Astrocyte (in vitro differentiated cells and primary cell): Measurements from ENCODE around the gene KMT5C.

ENCODE experiments used
- EZH2 ChIP-seq: IDR thresholded peaks from 2 replicates; pipeline ENCODE4 v1.6.1; 2012; ENCODE audit warnings: mild to moderate bottlenecking, low read length, inconsistent platforms; ENCODE audit not compliant: insufficient read depth
- TF ChIP-seq, protein P1 (sequence below): IDR thresholded peaks from 2 replicates; pipeline ENCODE4 v1.5.1; 2011; ENCODE audit warnings: low read depth, mild to moderate bottlenecking, inconsistent platforms, low read length, moderate library complexity; ENCODE audit not compliant: insufficient read depth

DNA sequence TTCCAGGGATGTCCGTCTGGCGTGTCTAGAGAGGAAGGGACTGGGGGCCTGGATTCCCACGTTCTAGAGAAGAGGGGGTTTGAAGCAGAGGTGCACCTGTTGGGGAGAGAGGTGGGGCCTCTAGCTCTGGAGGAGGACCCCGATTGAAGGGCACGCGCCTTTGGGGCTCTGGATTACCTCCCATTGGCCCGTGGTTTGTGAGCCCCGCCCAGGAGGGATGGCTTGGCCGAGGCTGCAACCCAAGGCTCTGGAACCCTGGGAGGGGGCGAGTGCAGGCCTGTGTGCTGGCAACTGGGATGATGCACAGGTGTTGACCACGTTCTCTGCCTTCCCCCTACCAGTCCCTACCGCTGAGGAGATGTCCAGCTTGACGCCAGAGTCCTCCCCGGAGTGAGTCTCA, 34.7 kb upstream of the KMT5C start:
- TF ChIP-seq, protein P1, sequence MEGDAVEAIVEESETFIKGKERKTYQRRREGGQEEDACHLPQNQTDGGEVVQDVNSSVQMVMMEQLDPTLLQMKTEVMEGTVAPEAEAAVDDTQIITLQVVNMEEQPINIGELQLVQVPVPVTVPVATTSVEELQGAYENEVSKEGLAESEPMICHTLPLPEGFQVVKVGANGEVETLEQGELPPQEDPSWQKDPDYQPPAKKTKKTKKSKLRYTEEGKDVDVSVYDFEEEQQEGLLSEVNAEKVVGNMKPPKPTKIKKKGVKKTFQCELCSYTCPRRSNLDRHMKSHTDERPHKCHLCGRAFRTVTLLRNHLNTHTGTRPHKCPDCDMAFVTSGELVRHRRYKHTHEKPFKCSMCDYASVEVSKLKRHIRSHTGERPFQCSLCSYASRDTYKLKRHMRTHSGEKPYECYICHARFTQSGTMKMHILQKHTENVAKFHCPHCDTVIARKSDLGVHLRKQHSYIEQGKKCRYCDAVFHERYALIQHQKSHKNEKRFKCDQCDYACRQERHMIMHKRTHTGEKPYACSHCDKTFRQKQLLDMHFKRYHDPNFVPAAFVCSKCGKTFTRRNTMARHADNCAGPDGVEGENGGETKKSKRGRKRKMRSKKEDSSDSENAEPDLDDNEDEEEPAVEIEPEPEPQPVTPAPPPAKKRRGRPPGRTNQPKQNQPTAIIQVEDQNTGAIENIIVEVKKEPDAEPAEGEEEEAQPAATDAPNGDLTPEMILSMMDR = no peak
- no peak for TF ChIP-seq EZH2
